Esophagus squamous epithelium (tissue), 4 donors: Measurements from ENCODE around the gene SLC49A3.

Experiments
- POLR2A ChIP-seq, 4 donors: fragments of 450-650 bp; IDR thresholded peaks; one replicate each; pipeline ENCODE4 v1.6.1; 2017; ENCODE audit warnings: antibody characterized with exemption in 4 of 4, mild to moderate bottlenecking in 4 of 4, moderate library complexity in 3 of 4
- TF ChIP-seq, protein P1 (sequence below), 6 experiments: fragments of 450-650 bp in 4 of 6; fragments of 200-600 bp in 2 of 6; sonication (generic) in 2 of 6; IDR thresholded peaks; one replicate each; pipeline ENCODE4 v1.5.1; 2016 to 2019; ENCODE audit warnings: antibody characterized with exemption in 6 of 6, mild to moderate bottlenecking in 4 of 6, moderate library complexity in 4 of 6

DNA sequence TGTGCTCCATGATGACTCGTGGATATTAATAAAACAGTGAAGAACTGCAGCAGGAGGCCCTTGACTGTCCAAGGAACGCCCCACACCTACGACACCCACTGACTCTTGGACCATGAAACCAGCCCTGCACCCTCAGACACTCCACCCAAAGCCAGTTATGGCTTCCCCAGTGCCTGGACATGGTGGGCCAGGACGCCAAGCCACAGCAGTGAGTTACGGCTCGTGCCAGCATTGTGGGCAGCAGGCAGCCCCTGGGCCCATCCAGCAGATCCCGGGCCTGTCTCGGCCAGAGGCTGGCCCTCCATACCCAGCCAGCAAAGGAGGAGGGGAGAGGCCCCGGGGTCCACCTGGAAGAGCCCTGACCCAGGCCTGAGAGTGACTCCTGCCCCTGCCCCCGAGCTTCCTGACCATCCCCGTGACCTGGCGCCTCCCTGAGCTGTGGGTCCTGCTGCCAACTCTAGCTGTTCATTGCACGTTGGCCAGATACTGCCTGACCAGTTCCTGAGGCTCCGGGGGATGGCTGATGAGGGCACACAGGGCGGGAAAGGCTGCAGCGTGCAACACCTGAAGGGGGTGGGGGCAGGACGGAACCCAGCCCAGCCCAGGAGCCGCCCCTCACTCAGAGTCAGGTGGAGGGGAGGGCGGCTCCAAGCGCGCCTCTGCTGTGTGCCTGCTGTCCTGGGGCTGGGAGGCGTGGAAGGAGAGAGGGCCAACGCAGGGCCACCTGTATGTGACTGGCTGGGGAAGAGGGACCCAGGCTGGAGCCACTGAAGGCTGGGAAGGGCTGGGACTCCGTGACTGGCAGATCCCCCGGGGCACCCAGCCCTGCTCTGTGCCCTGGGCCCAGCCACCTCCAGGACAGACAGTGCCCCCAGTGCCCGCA is 739 bp downstream of the SLC49A3 start:
- TF ChIP-seq, protein P1, sequence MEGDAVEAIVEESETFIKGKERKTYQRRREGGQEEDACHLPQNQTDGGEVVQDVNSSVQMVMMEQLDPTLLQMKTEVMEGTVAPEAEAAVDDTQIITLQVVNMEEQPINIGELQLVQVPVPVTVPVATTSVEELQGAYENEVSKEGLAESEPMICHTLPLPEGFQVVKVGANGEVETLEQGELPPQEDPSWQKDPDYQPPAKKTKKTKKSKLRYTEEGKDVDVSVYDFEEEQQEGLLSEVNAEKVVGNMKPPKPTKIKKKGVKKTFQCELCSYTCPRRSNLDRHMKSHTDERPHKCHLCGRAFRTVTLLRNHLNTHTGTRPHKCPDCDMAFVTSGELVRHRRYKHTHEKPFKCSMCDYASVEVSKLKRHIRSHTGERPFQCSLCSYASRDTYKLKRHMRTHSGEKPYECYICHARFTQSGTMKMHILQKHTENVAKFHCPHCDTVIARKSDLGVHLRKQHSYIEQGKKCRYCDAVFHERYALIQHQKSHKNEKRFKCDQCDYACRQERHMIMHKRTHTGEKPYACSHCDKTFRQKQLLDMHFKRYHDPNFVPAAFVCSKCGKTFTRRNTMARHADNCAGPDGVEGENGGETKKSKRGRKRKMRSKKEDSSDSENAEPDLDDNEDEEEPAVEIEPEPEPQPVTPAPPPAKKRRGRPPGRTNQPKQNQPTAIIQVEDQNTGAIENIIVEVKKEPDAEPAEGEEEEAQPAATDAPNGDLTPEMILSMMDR (IDR thresholded peaks at IDR 0.05): no peak
- TF ChIP-seq POLR2A (IDR thresholded peaks at IDR 0.05): no peak
